Measurements from ENCODE around the gene AGPAT4. TPM values are rescaled to one million over a fixed set of nuclear protein-coding genes. Genes with fewer than 3 reads are reported as not detected.

Gene AGPAT4
- total RNA-seq, 1 experiment from 2014 or later = 15.5 TPM

- Histone ChIP-seq H2AFZ (ENCODE audit: low read depth, low read length, poor library complexity, severe bottlenecking) (no peak overlapping the region), H3K27me3 (ENCODE audit: insufficient read depth, low read length) (no peaks in the 10 kb centered on the region), H3K4me2 (ENCODE audit: low read length) (no peak overlapping the region), H3K36me3 (ENCODE audit: control insufficient read depth in 1 of 2, insufficient read depth in 2 of 2, low read length in 2 of 2) (no peaks in the 10 kb centered on the region), H3K27ac (ENCODE audit: low read depth, low read length) (no peak overlapping the region), H3K4me3 (replicated peaks in 1 of 2; ENCODE audit: low read depth in 1 of 2, low read length in 2 of 2) (no peak overlapping the region), H3K9me3 (ENCODE audit: control insufficient read depth in 1 of 2, insufficient read depth in 1 of 2, low read depth in 1 of 2, low read length in 2 of 2) (no peaks in the 10 kb centered on the region), H3K79me2 (ENCODE audit: insufficient read depth, low read length) (0 out of 2 replicates have a peak, but pooled peaks cover 3% of the 10 kb centered on the region), H4K20me1 (ENCODE audit: insufficient read depth) (no peaks in the 10 kb centered on the region), H3K9me2 (ENCODE audit: insufficient read depth) (no peaks in the 10 kb centered on the region), H3K4me1 (ENCODE audit: control insufficient read depth in 1 of 2, insufficient read depth in 2 of 2, low read length in 2 of 2) (no peaks in the 10 kb centered on the region), H3K9ac (ENCODE audit: low read length) (no peak overlapping the region)
- ChIA-PET CTCF (no interaction called here), POLR2A (no interaction called here), RAD21 (ENCODE audit: low non-redundant PET in 1 of 2, low total read pairs in 2 of 2, uncharacterized antibody in 2 of 2, unreplicated experiment in 2 of 2) (no interaction called here)
- ATAC-seq = no peak
- DNase-seq (ENCODE audit: low read depth, low spot score) = no peak
- BruUV-seq (replicated peaks) = no TSS peak
- TF ChIP-seq JUND (IDR thresholded peaks at IDR 0.05) (no peak), POLR2A (IDR thresholded peaks at IDR 0.05; ENCODE audit: borderline replicate concordance, extremely low read depth, insufficient read depth, insufficient read length) (no peak), CBX3 (IDR thresholded peaks at IDR 0.05; ENCODE audit: low read depth) (no peak), TCF7L2 (IDR thresholded peaks at IDR 0.05; ENCODE audit: borderline replicate concordance, extremely low read depth, insufficient read depth, insufficient read length) (no peak), EGR1 (IDR thresholded peaks at IDR 0.05; ENCODE audit: low read depth) (no peak), ZFX (IDR thresholded peaks at IDR 0.05) (no peak), FOSL1 (IDR thresholded peaks at IDR 0.05; ENCODE audit: low read depth) (no peak), ELF1 (IDR thresholded peaks at IDR 0.05; ENCODE audit: borderline replicate concordance, low read depth) (no peak), CEBPB (IDR thresholded peaks at IDR 0.05; ENCODE audit: low read depth) (no peak)
- TF ChIP-seq, protein P1, sequence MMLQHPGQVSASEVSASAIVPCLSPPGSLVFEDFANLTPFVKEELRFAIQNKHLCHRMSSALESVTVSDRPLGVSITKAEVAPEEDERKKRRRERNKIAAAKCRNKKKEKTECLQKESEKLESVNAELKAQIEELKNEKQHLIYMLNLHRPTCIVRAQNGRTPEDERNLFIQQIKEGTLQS (IDR thresholded peaks at IDR 0.05) = no peak
- TF ChIP-seq, protein P2, sequence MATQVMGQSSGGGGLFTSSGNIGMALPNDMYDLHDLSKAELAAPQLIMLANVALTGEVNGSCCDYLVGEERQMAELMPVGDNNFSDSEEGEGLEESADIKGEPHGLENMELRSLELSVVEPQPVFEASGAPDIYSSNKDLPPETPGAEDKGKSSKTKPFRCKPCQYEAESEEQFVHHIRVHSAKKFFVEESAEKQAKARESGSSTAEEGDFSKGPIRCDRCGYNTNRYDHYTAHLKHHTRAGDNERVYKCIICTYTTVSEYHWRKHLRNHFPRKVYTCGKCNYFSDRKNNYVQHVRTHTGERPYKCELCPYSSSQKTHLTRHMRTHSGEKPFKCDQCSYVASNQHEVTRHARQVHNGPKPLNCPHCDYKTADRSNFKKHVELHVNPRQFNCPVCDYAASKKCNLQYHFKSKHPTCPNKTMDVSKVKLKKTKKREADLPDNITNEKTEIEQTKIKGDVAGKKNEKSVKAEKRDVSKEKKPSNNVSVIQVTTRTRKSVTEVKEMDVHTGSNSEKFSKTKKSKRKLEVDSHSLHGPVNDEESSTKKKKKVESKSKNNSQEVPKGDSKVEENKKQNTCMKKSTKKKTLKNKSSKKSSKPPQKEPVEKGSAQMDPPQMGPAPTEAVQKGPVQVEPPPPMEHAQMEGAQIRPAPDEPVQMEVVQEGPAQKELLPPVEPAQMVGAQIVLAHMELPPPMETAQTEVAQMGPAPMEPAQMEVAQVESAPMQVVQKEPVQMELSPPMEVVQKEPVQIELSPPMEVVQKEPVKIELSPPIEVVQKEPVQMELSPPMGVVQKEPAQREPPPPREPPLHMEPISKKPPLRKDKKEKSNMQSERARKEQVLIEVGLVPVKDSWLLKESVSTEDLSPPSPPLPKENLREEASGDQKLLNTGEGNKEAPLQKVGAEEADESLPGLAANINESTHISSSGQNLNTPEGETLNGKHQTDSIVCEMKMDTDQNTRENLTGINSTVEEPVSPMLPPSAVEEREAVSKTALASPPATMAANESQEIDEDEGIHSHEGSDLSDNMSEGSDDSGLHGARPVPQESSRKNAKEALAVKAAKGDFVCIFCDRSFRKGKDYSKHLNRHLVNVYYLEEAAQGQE (IDR thresholded peaks at IDR 0.05; ENCODE audit: low read depth) = no peak
- intact Hi-C loops (cut with micrococcal nuclease) = no loop called here
Measured at GRCh38 chr6:161246725-161247124, 27.1 kb downstream of the AGPAT4 start.

Measured in HCT116 (cell line).